Right lobe of liver (tissue), 6 donors: ENCODE results near the gene SULF2. TPM values are rescaled to one million over a fixed set of nuclear protein-coding genes. Genes with fewer than 3 reads are reported as not detected.

Source experiments
- ATAC-seq, 4 donors: fragments of 200-7000 bp; cut with Tn5 transposase; one replicate each; pipeline ENCODE4 v1.9.1; 2020; ENCODE audit warnings: mild to moderate bottlenecking in 4 of 4, moderate library complexity in 4 of 4
- DNase-seq, 3 donors: peaks; one replicate each; pipeline ENCODE4 v3.0.0-alpha.2; 2020
- H3K27ac ChIP-seq, 3 donors: fragments of 200-600 bp; one replicate each; pipeline ENCODE4 v1.8.0; 2022
- H3K27me3 ChIP-seq, 2 donors: fragments of 200-600 bp; one replicate each; pipeline ENCODE4 v1.8.0; 2022
- H3K36me3 ChIP-seq, 4 donors: fragments of 200-600 bp; sonication (generic) in 1 of 4; one replicate each; pipeline versions ENCODE4 v1.5.1 to v1.8.0; 2017 to 2022; ENCODE audit warnings: control low read depth in 1 of 4
- H3K4me1 ChIP-seq, 4 donors: fragments of 200-600 bp; sonication (generic) in 1 of 4; one replicate each; pipeline versions ENCODE4 v1.5.1 to v1.8.0; 2017 to 2022; ENCODE audit warnings: control low read depth in 1 of 4
- H3K4me3 ChIP-seq, 3 donors: fragments of 200-600 bp; one replicate each; pipeline ENCODE4 v1.8.0; 2022
- H3K9me3 ChIP-seq, 4 donors: fragments of 200-600 bp; sonication (generic) in 1 of 4; one replicate each; pipeline versions ENCODE4 v1.5.1 to v1.8.0; 2017 to 2022; ENCODE audit warnings: control low read depth in 1 of 4
- CTCF ChIP-seq, 4 donors: fragments of 200-600 bp in 3 of 4; fragments of 450-650 bp in 1 of 4; IDR thresholded peaks; one replicate each; pipeline versions ENCODE4 v1.5.1 to v1.8.0; 2016 to 2022; ENCODE audit warnings: antibody characterized with exemption in 4 of 4, mild to moderate bottlenecking in 2 of 4
- POLR2A ChIP-seq: fragments of 450-650 bp; IDR thresholded peaks from one replicate; pipeline ENCODE4 v1.6.1; 2017; ENCODE audit warnings: antibody characterized with exemption, mild to moderate bottlenecking
- WGBS: methylation state at CpG from one replicate; pipeline ENCODE4 v1.1.6; 2018; ENCODE audit warnings: low coverage, low lambda C conversion rate; ENCODE audit not compliant: insufficient coverage; ENCODE audit errors: missing lambda C conversion rate; 5-methylcytosine and 5-hydroxymethylcytosine counted together
- intact Hi-C, 2 donors: fragments of 100-400 bp; cut with DNase I; formaldehyde crosslinking; loops; one replicate each; pipeline versions ENCODE4 v1.11.2 to v1.14.1; 2022
- total RNA-seq, 6 experiments: library from RNA; depleted of rRNA in 2 of 6; stranded (reverse); fragments of >200 nt in 2 of 6; fragmentation: NEBNext Ultra II Directional in 3 of 6; extraction: Animal tissue kit (Norgen Biotek cat#: 25700) in 3 of 6; gene quantifications; one replicate each; pipeline versions ENCODE4 v1.1.0 to v1.2.4, GENCODE V29; 2016 to 2023
- donor health status: DM: no; HTN: yes; CAD: no.
- donor health status: DM: no; HTN: no; CAD: no.
- donor health status: DM: no; HTN: no; CAD: no.
- donor health status: DM: no; HTN: yes; CAD: no.
- donor health status: DM: no; HTN: yes; CAD: no.

SULF2 gene
- total RNA-seq, 6 experiments from 2014 or later: 6.1 to 92.0 (median 48.3) TPM

GRCh38 chr20:47710665-47711045 lies 74.6 kb downstream of the SULF2 start:
- WGBS: 33% methylated on average over 9 of the region's 10 CpGs
- Histone ChIP-seq H3K4me1 (peaks cover 0 to 40% (median 20%) of the 10 kb centered on the region in 4 donors), H3K27ac (peak overlapping the region in 2 of 3 donors; percentile 55 to 56), H3K27me3 (no peaks in the 10 kb centered on the region), H3K4me3 (no peak overlapping the region), H3K9me3 (no peaks in the 10 kb centered on the region), H3K36me3 (no peaks in the 10 kb centered on the region)
- no peak for TF ChIP-seq CTCF (IDR thresholded peaks at IDR 0.05)
- no peak for TF ChIP-seq POLR2A
- ATAC-seq: no peak
- no peak for DNase-seq
- intact Hi-C loops: no loop called here

DNA sequence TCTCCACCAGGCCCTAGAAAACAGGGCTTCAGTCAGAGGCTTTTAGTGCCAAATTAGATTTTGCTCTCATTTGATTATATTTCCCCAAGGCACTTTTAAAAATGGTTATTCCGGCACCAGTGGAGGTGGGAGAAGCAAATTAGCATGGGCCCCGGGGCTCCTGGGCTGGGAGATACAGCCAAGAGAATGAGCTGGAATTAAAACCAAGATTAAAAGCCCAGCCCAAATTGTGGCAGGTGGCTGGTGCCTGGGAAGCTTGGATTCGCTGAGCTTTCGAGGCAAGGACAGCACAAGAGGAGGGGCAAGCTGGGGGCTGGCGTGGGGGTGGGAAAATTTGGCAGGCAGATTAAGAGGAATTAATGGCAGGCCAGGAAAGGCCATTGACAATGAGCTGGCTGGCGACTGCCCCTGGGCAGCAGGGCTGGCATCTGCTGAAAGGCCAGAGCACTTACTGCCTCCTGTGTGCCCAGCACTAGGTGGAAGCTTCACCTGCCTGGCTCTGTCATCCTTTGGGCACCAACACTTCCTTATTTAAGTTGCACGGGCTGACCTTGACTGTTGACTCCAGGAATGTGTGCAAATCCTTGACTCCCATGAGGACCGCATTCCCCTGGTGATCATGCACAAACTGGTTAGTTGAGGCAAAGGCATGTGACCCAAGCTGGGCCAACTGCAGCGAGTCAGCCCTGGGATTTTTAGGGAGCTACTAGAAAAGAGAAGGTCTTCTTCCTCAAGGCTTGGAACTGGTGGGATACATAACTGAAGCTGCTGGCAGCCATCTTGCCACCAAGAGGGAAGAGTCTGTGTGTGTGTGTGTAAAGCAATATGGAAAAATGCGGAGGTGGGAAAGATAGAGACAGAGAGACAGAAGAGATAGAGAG lies 76.1 kb downstream of the SULF2 start:
- ATAC-seq (no peak), DNase-seq (no peak)
- Histone ChIP-seq H3K4me3 (no peak overlapping the region), H3K9me3 (no peaks in the 10 kb centered on the region), H3K27ac (no peak overlapping the region), H3K36me3 (no peaks in the 10 kb centered on the region), H3K27me3 (no peaks in the 10 kb centered on the region), H3K4me1 (peaks cover 0 to 36% (median 16%) of the 10 kb centered on the region in 4 donors)
- intact Hi-C loops: no loop called here
- TF ChIP-seq CTCF (IDR thresholded peaks at IDR 0.05) (no peak), POLR2A (no peak)
- 88% methylated on average over 8 of the region's 10 CpGs for WGBS

GRCh38 chr20:47708140-47708807 lies 77.0 kb downstream of the SULF2 start:
- no peak for ATAC-seq
- no peak for DNase-seq
- no peaks in the 10 kb centered on the region for H3K36me3 ChIP-seq
- TF ChIP-seq CTCF (IDR thresholded peaks at IDR 0.05): no peak
- TF ChIP-seq POLR2A: no peak
- intact Hi-C loops: no loop called here
- no peak overlapping the region for H3K27ac ChIP-seq
- no peaks in the 10 kb centered on the region for H3K27me3 ChIP-seq
- H3K4me1 ChIP-seq: peaks cover 0 to 31% (median 15%) of the 10 kb centered on the region in 4 donors
- no peak overlapping the region for H3K4me3 ChIP-seq
- 77% methylated on average over 9 of the region's 10 CpGs for WGBS
- H3K9me3 ChIP-seq: no peaks in the 10 kb centered on the region

DNA sequence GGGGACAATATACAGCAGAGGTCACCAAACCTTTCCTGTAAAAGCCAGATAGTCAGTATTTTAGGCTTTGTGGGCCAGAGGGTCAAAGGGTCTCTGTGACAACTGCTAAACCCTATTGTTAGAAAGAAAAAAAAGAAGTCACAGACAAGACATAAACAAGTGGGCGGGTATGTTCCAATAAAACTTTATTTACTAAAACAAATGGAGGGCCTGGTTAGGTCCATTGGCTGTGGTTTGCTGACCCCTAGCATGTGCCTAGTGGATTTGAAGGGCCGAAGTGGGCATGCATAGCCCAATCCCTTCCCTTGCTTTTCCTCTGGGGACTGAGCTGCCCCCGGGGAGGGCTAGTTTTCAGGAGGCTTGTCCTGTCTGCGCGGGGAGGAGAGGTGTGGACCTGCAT lies 78.9 kb downstream of the SULF2 start:
- Histone ChIP-seq H3K4me3 (no peak overlapping the region), H3K9me3 (no peaks in the 10 kb centered on the region), H3K36me3 (no peaks in the 10 kb centered on the region), H3K4me1 (peaks cover 0 to 15% (median 5%) of the 10 kb centered on the region in 4 donors), H3K27ac (no peak overlapping the region), H3K27me3 (no peaks in the 10 kb centered on the region)
- DNase-seq: no peak
- TF ChIP-seq CTCF (IDR thresholded peaks at IDR 0.05) (no peak), POLR2A (no peak)
- ATAC-seq: no peak
- intact Hi-C loops: no loop called here
- WGBS: 100% methylated on average over 3 of the region's 5 CpGs
